ENCODE measurements around the gene KLF3. TPM values are rescaled to one million over a fixed set of nuclear protein-coding genes. Genes with fewer than 3 reads are reported as not detected.
A peak's percentile ranks its signal among the peaks of the same experiment; 100 is the strongest.

Gene KLF3
- total and polyA plus RNA-seq, 9 of the 15 experiments (the other 6 are each of a cell fraction or from before 2014, with no cell fraction given), result 9.9 to 47.2 (median 18.1) TPM

DNA sequence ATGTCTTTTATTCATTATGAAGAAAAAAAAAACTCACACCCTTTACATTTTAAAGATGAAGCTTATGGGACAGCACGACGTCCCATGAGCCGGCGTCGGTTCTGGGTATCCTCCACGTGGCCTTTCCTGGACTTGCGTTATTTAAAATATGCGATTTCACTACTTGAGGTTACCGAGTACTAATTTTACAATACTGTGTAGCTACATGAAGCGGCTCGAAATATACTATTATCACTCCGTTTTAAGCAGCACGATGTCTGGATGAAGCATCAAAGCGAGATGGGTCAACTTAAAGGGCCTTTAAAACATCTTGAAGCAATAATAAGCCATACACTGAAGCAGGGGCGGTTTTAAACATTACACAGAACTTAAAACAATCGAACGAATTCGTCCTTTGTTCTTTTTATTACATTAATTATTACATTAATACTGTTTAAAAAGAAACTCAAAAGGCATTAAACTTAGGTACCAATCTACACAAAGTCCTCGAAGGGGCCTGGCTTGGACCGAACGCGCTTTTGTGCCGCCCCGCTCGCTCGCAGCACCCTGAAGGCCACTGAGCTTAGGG lies 1.4 kb upstream of the KLF3 start:
- H4K20me1 ChIP-seq (replicated peaks; ENCODE audit: control insufficient read depth, insufficient read depth, low read length), result no peaks in the 10 kb centered on the region
- CTCF ChIA-PET (ENCODE audit: low intra/inter-chr PET ratio), result no interaction called here
- peaks cover 62% of the 10 kb centered on the region for H3K79me2 ChIP-seq (ENCODE audit: control insufficient read depth, insufficient read depth, low read length)
- WGBS (ENCODE audit: insufficient coverage, low coverage, missing lambda C conversion rate), result 2% methylated on average over 26 of the region's 26 CpGs
- no peak for FAIRE-seq
- DNase-seq (ENCODE audit: extremely low read depth in 1 of 4, low spot score in 3 of 4), result peak in 1 of 4 experiments; percentile 54
- peaks cover 14% of the 10 kb centered on the region for H3K9me3 ChIP-seq (replicated peaks; ENCODE audit: control insufficient read depth, insufficient read depth, low read depth, low read length)
- H3K9ac ChIP-seq (ENCODE audit: insufficient read depth in 1 of 2, low read depth in 2 of 2, low read length in 2 of 2), result peak overlapping the region; percentile 96 to 98
- no peaks in the 10 kb centered on the region for H3K9me1 ChIP-seq (ENCODE audit: control insufficient read depth, insufficient read depth, low read length)
- peak overlapping the region; percentile 54 for H2AFZ ChIP-seq (ENCODE audit: low read depth, low read length)
- in situ Hi-C loops (cut with MboI), result no loop called here
- peaks cover 17 to 22% of the 10 kb centered on the region in 2 experiments for H3K4me1 ChIP-seq (replicated peaks in 1 of 2; ENCODE audit: control insufficient read depth in 2 of 2, insufficient read depth in 2 of 2, low read length in 2 of 2)
- BruUV-seq (replicated peaks), result TSS peak; percentile 68
- H3K27me3 ChIP-seq (ENCODE audit: control insufficient read depth in 2 of 2, insufficient read depth in 2 of 2, low read length in 2 of 2), result no peaks in the 10 kb centered on the region
- peaks cover 10% of the 10 kb centered on the region for H3K36me3 ChIP-seq (ENCODE audit: control insufficient read depth, insufficient read depth, low read length)
- POLR2A ChIA-PET, result interaction anchor here (0.6 to 2.0 kb wide), 11 partner anchors 8 to 575 kb away, joined by 3 to 6 read pairs (median 4); no protein-coding TSS in a partner anchor
- peak overlapping the region; percentile 97 for H3K27ac ChIP-seq (ENCODE audit: extremely low read depth, low read depth, low read length)
- peak overlapping the region; percentile 90 for H3K4me2 ChIP-seq (ENCODE audit: insufficient read depth, low read length)
- intact Hi-C loops (cut with micrococcal nuclease), result loop anchor here (2.0 kb wide), 1 partner anchor 42 kb away; no protein-coding TSS in a partner anchor
- no peak for ATAC-seq
- H3K4me3 ChIP-seq, result peak overlapping the region; percentile 59
- TF ChIP-seq MECOM (CRISPR knock-in tag; IDR thresholded peaks at IDR 0.05), result no peak
- TF ChIP-seq ZNF766 (CRISPR knock-in tag; conservative IDR thresholded peaks at IDR 0.05), result 0 out of 2 replicates have a peak, but pooled peaks have one; percentile 5
- TF ChIP-seq ZBTB9 (CRISPR knock-in tag; IDR thresholded peaks at IDR 0.05), result no peak
- no peak for TF ChIP-seq ZBTB33 (CRISPR knock-in tag; IDR thresholded peaks at IDR 0.05)
- TF ChIP-seq, protein P1, sequence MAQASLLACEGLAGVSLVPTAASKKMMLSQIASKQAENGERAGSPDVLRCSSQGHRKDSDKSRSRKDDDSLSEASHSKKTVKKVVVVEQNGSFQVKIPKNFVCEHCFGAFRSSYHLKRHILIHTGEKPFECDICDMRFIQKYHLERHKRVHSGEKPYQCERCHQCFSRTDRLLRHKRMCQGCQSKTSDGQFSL (CRISPR knock-in tag; IDR thresholded peaks at IDR 0.05), result no peak
- TF ChIP-seq, protein P1 (tag; IDR thresholded peaks at IDR 0.05), result no peak
- TF ChIP-seq ZNF589 (CRISPR knock-in tag; IDR thresholded peaks at IDR 0.05; ENCODE audit: low read depth), result peak; percentile 53; the same call in 1 of the 2 replicates
- no peak for TF ChIP-seq MCM2 (IDR thresholded peaks at IDR 0.05; ENCODE audit: low read depth)
- peak; percentile 53; the same call in 1 of the 2 replicates for TF ChIP-seq EP400 (IDR thresholded peaks at IDR 0.05)
- TF ChIP-seq, protein P2, sequence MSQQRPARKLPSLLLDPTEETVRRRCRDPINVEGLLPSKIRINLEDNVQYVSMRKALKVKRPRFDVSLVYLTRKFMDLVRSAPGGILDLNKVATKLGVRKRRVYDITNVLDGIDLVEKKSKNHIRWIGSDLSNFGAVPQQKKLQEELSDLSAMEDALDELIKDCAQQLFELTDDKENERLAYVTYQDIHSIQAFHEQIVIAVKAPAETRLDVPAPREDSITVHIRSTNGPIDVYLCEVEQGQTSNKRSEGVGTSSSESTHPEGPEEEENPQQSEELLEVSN (IDR thresholded peaks at IDR 0.05; ENCODE audit: borderline replicate concordance in 1 of 2, extremely low read depth in 1 of 2, insufficient read depth in 1 of 2, insufficient read length in 1 of 2, low read depth in 1 of 2, low read length in 1 of 2, poor library complexity in 1 of 2, severe bottlenecking in 1 of 2), result peak in 1 of 2 experiments; percentile 70
- no peak for TF ChIP-seq RFX5 (IDR thresholded peaks at IDR 0.05; ENCODE audit: low read depth, low read length)
- TF ChIP-seq BRD4 (IDR thresholded peaks at IDR 0.05), result 0 out of 2 replicates have a peak, but pooled peaks have one; percentile 21
- TF ChIP-seq MNT (conservative IDR thresholded peaks at IDR 0.05), result peak; percentile 67 to 69; a peak in 2 of 4 replicates
- TF ChIP-seq L3MBTL2 (IDR thresholded peaks at IDR 0.05), result peak; percentile 95

Data from K562 (cell line).